Activated naive CD4-positive, alpha-beta T cell treated with anti-CD3 and anti-CD28 coated beads, Interleukin-2, amount 10 ng/mL, durations not matched to agents 7 days and 5 days (primary cell): ENCODE measurements around the gene GTF2H4.
A peak's percentile ranks its signal among the peaks of the same experiment; 100 is the strongest.

Source experiments
- CTCF ChIA-PET: fragments of 350-600 bp; sonication (Branson Sonifier 250); formaldehyde crosslinking; loops from one replicate; lab custom pipeline; 2021; ENCODE audit warnings: antibody characterized with exemption; lab: Charles Lee
- DNase-seq: peaks from one replicate; pipeline ENCODE4 v3.0.0-alpha.2; 2020
- H3K27ac Mint-ChIP-seq: one replicate; pipeline ENCODE4 v1.8.0; 2021; ENCODE audit warnings: mild to moderate bottlenecking, moderate library complexity, mixed read lengths
- H3K27me3 Mint-ChIP-seq: one replicate; pipeline ENCODE4 v1.8.0; 2021; ENCODE audit warnings: mild to moderate bottlenecking, mixed read lengths
- H3K36me3 Mint-ChIP-seq: one replicate; pipeline ENCODE4 v1.8.0; 2021; ENCODE audit warnings: mixed read lengths
- H3K4me1 Mint-ChIP-seq: one replicate; pipeline ENCODE4 v1.8.0; 2021; ENCODE audit warnings: mixed read lengths
- H3K4me3 Mint-ChIP-seq: one replicate; pipeline ENCODE4 v1.8.0; 2021; ENCODE audit warnings: mild to moderate bottlenecking, moderate library complexity, mixed read lengths
- H3K9me3 Mint-ChIP-seq: one replicate; pipeline ENCODE4 v1.8.0; 2021; ENCODE audit warnings: mixed read lengths

The GTF2H4 gene

DNA sequence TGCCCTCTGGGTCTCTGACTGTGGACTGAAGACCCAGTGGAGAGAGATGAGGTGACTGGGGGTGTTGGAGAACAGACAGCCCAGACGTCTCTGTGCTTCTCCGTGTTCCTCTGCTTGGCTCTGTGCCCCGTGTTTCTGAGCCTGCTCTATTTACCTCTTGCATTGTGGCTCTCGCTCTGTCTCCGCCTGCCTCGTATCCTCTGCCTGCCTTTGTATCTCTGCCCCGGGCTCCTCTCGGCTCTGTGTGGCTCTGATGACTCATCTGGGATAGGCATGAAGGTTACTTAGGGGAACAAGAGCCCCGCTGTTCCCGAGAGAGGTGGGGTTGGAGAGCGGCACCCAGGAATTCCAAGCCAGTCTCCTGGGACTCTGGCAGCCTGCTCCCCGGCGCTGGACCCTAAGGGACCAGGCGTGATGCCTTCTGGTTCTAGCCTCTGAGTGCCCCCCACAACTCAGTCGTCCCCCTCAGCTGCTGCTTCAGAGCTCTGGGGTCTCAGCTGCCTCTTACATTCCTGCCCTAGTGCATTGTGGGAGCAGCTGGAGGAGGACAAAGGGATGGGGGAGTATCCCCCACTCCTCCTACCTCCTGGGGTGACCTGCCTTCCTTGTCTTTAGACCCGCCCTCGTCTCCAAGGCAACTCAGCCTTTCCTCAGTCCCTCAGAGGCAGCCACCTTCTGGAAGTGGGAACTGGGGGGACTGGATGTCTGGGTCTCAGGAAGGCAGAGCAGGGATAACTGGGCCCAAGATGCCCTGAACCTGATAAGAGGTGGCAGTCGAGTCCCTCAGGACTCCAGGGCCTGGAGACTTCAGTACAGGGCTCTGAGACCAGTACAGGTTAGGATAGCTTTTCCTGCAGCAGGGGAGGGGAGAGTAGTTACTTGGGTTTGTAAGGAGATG, 21.8 kb upstream of the GTF2H4 start:
- H3K27ac Mint-ChIP-seq, result no peak overlapping the region
- peaks cover 31% of the 10 kb centered on the region for H3K4me1 Mint-ChIP-seq
- peak; percentile 35 for DNase-seq
- H3K27me3 Mint-ChIP-seq, result peaks cover 59% of the 10 kb centered on the region
- CTCF ChIA-PET, result interaction anchor here (11.6 kb wide), 1 partner anchor 54 kb away, joined by 174 read pairs; no protein-coding TSS in a partner anchor
- no peaks in the 10 kb centered on the region for H3K9me3 Mint-ChIP-seq
- H3K4me3 Mint-ChIP-seq, result peak overlapping the region; percentile 76
- no peaks in the 10 kb centered on the region for H3K36me3 Mint-ChIP-seq

DNA sequence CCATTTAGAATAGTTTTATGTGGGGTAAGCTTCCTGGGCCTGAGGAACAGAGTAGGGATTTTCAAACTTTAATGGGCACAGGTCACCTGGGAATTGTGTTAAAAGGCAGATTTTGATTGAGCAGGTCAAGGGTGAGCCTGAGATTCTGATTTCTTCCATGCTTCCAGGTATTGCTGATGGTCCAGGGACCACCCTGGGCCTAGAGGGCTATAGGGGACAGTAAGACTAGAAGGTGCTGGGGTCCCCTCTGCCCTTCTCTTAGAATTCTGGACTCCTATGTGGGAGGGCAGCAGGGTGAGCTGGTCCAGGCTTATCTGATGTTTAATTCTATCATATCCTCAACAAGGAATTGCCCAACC, 21.1 kb upstream of the GTF2H4 start:
- CTCF ChIA-PET, result no interaction called here
- no peak for DNase-seq
- Mint-ChIP-seq H3K4me1 (peaks cover 31% of the 10 kb centered on the region), H3K9me3 (no peaks in the 10 kb centered on the region), H3K4me3 (no peak overlapping the region), H3K27me3 (peaks cover 53% of the 10 kb centered on the region), H3K27ac (no peak overlapping the region), H3K36me3 (no peaks in the 10 kb centered on the region)

DNA sequence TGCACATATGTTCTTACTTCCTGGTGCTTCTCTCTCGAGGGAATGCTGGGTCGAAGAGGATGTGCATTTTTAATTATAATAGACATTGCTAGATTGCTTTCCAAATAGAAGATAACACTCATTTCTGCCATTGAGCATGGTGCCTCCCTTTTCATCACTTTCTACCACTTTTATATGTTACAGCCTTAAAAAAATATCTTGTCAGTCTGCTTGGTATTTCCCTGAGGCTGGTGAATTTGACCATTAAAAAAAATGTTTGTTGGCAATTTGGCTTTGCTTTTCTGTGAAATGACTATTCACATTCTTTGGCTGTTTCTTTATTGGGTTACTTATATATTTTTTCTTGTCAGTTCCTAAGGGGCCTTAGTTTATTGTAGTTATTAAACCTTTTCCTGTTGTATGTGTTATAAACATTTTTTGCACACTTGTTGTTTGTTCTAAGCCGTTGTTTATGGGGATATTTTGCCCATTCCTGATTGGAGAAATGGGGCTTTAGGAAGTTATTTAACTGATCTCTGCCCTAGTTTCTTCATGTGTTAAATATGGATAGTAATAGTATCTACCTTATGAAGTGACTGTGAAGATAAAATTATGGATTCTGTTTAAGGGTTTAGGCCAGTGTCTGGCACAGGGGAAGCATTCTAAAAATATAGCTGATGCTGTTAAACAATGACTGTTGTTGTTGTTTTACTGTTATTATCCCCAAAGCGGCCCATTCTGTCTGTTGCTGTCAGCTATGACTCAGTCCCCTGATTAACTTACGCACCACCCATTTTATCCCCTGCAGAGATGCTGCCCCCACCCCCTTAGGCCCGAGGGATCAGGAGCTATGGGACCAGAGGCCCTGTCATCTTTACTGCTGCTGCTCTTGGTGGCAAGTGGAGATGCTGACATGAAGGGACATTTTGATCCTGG, 19.8 kb upstream of the GTF2H4 start:
- H3K27me3 Mint-ChIP-seq, result peaks cover 40% of the 10 kb centered on the region
- H3K4me1 Mint-ChIP-seq, result peaks cover 27% of the 10 kb centered on the region
- no peak overlapping the region for H3K27ac Mint-ChIP-seq
- no peaks in the 10 kb centered on the region for H3K36me3 Mint-ChIP-seq
- no peak for DNase-seq
- H3K9me3 Mint-ChIP-seq, result no peaks in the 10 kb centered on the region
- CTCF ChIA-PET, result no interaction called here
- H3K4me3 Mint-ChIP-seq, result no peak overlapping the region

DNA sequence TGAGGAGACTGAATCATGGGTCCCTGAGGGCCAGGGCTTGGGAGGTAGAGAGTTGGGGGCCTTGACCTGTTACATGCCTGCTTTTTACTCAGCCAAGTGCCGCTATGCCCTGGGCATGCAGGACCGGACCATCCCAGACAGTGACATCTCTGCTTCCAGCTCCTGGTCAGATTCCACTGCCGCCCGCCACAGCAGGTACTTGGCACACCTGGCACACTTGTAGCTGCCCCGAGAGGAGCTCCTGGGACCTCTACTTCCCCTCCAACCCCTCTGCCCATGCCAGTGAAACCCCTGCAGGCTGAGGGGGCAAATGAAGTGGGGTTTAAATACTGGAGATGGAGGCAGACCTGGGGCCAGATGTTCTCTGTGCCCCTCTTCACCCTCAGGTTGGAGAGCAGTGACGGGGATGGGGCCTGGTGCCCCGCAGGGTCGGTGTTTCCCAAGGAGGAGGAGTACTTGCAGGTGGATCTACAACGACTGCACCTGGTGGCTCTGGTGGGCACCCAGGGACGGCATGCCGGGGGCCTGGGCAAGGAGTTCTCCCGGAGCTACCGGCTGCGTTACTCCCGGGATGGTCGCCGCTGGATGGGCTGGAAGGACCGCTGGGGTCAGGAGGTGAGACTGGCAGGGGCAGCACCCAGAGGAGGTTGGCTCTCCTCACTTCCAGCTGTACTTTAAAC, 19.1 kb upstream of the GTF2H4 start:
- CTCF ChIA-PET, result interaction anchor here (1.0 to 1.5 kb wide), 3 partner anchors 12 to 158 kb away, joined by 4 to 9 read pairs (median 4); no protein-coding TSS in a partner anchor
- no peak overlapping the region for H3K4me3 Mint-ChIP-seq
- H3K4me1 Mint-ChIP-seq, result peaks cover 21% of the 10 kb centered on the region
- DNase-seq, result no peak
- peaks cover 32% of the 10 kb centered on the region for H3K27me3 Mint-ChIP-seq
- no peaks in the 10 kb centered on the region for H3K36me3 Mint-ChIP-seq
- H3K27ac Mint-ChIP-seq, result no peak overlapping the region
- no peaks in the 10 kb centered on the region for H3K9me3 Mint-ChIP-seq

DNA sequence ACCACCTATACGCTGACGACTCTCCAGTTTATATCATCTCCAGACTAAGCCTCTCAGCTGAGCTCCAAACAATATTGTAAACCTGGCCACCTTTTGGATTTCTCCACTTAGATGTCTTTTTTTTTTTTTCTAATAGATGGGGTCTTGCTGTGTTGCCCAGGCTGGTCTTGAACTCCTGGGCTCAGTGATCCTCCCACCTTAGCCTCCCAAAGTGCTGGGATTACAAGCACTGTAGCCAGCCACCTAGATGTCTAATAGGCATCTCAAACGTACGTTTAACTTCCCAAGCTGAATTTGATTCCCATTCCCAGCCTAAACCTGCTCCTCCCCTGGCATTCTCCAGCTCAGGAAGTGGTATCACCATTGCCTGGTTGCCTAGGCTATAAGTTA, 18.5 kb upstream of the GTF2H4 start:
- Mint-ChIP-seq H3K4me1 (peaks cover 21% of the 10 kb centered on the region), H3K4me3 (no peak overlapping the region), H3K27ac (no peak overlapping the region), H3K36me3 (no peaks in the 10 kb centered on the region), H3K27me3 (peaks cover 32% of the 10 kb centered on the region), H3K9me3 (no peaks in the 10 kb centered on the region)
- CTCF ChIA-PET, result interaction anchor here (1.0 to 1.5 kb wide), 5 partner anchors 10 to 158 kb away, joined by 3 to 9 read pairs (median 4); no protein-coding TSS in a partner anchor
- DNase-seq, result no peak

DNA sequence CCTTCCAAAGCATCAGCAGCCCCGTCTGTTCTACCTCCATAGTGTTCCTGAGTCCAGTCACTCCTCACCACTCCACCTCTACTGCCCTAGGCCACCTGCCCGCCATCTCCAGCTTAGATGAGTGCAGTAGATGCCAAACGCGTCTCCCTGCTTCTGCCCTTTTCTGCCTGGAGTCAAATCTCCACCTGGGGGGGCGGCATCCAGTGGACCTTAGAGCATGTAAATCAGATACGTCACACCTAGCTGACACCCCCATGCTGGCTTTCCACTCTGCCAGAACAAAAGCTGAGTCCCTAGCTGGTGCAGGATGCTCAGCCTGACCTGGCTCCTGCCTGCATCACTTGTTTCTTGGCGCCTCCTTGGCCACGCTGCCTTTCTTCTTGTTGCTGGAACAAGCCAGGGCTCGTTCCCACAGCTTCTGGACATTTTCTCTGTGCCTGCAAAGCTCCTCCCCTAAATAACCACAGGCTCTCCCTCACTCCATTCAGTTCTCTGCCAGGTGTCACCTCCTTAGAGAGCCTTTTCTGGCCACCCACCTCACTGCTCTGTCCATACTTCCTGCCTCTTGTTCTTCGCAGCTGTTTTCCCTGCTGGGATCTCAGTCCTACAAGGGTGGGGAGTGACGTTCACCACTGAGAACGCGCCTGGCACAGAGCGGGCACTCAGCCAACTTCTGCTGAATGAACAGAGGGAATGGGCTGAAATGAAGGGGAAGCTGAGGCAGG, 17.9 kb upstream of the GTF2H4 start:
- Mint-ChIP-seq H3K27me3 (peaks cover 27% of the 10 kb centered on the region), H3K4me1 (peaks cover 16% of the 10 kb centered on the region), H3K36me3 (no peaks in the 10 kb centered on the region), H3K9me3 (no peaks in the 10 kb centered on the region), H3K27ac (peak overlapping the region; percentile 22), H3K4me3 (no peak overlapping the region)
- DNase-seq, result no peak
- CTCF ChIA-PET, result interaction anchor here (0.7 to 1.5 kb wide), 6 partner anchors 10 to 189 kb away, joined by 3 to 9 read pairs (median 4); no protein-coding TSS in a partner anchor

DNA sequence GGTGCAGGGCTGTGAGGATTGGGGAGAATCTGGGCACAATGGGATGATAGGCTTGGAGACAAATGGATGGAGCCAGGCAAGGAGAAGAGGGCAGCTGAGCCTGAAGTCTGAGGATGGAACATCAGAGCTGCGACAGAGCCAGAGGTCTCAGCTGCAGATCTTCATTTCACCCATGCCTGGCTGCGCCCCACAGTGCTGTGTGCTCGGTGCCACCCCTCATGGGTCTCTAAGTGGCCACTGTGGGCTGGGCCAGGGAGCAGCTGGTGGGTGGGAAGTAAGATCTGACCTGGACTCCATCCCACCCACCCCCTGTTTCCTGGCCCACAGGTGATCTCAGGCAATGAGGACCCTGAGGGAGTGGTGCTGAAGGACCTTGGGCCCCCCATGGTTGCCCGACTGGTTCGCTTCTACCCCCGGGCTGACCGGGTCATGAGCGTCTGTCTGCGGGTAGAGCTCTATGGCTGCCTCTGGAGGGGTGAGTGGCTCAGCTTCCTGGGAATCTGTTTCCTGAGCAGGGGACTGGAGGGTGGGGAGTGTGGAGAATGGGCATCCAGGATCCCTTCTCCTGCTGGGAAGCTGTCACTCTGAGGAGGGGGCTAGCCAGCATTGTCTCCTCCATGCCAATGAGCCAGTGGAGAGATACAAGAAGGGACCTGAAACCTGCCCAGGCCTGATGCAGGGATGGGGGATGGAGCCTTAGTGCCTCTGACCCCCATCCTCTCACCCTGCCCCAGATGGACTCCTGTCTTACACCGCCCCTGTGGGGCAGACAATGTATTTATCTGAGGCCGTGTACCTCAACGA, 17.2 kb upstream of the GTF2H4 start:
- no peaks in the 10 kb centered on the region for H3K36me3 Mint-ChIP-seq
- H3K27me3 Mint-ChIP-seq, result peaks cover 20% of the 10 kb centered on the region
- H3K27ac Mint-ChIP-seq, result no peak overlapping the region
- H3K4me1 Mint-ChIP-seq, result peaks cover 8% of the 10 kb centered on the region
- H3K4me3 Mint-ChIP-seq, result no peak overlapping the region
- CTCF ChIA-PET, result interaction anchor here (0.7 to 1.5 kb wide), 4 partner anchors 10 to 189 kb away, joined by 3 to 9 read pairs (median 4); no protein-coding TSS in a partner anchor
- no peaks in the 10 kb centered on the region for H3K9me3 Mint-ChIP-seq
- no peak for DNase-seq

DNA sequence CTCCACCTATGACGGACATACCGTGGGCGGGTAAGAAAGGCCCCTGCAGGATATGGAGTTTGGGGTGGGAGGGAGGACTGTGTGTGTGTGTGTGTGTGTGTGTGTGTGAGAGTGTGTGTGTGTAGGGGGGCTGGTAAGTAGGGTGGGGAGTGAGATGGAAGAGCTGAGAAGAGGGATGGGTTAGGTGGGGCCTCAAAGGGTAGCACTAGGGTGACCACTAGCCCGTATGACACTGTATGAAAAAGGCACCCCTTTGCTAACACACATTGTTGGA, 16.6 kb upstream of the GTF2H4 start:
- CTCF ChIA-PET, result no interaction called here
- no peak overlapping the region for H3K27ac Mint-ChIP-seq
- no peaks in the 10 kb centered on the region for H3K36me3 Mint-ChIP-seq
- no peak overlapping the region for H3K4me3 Mint-ChIP-seq
- H3K4me1 Mint-ChIP-seq, result peaks cover 4% of the 10 kb centered on the region
- H3K27me3 Mint-ChIP-seq, result peaks cover 14% of the 10 kb centered on the region
- no peaks in the 10 kb centered on the region for H3K9me3 Mint-ChIP-seq
- no peak for DNase-seq

DNA sequence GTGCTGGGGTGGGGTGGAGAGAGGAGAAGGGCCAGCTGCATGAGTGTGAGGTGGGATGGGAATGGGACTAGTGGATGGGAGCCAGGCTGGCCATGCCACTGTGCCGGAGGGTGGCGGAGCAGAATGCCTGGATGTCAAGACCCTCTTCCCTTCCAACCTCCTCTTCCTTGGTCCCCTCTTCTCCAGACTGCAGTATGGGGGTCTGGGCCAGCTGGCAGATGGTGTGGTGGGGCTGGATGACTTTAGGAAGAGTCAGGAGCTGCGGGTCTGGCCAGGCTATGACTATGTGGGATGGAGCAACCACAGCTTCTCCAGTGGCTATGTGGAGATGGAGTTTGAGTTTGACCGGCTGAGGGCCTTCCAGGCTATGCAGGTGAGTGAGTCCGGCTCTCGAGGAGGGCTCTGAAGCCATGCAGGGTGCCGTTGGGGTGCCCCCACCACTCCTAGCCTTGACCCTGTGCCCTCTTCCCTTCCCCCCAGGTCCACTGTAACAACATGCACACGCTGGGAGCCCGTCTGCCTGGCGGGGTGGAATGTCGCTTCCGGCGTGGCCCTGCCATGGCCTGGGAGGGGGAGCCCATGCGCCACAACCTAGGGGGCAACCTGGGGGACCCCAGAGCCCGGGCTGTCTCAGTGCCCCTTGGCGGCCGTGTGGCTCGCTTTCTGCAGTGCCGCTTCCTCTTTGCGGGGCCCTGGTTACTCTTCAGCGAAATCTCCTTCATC, 16.0 kb upstream of the GTF2H4 start:
- H3K27me3 Mint-ChIP-seq, result peaks cover 8% of the 10 kb centered on the region
- no peak for DNase-seq
- no peak overlapping the region for H3K4me3 Mint-ChIP-seq
- no peaks in the 10 kb centered on the region for H3K9me3 Mint-ChIP-seq
- no peaks in the 10 kb centered on the region for H3K4me1 Mint-ChIP-seq
- CTCF ChIA-PET, result no interaction called here
- H3K27ac Mint-ChIP-seq, result no peak overlapping the region
- H3K36me3 Mint-ChIP-seq, result no peaks in the 10 kb centered on the region

DNA sequence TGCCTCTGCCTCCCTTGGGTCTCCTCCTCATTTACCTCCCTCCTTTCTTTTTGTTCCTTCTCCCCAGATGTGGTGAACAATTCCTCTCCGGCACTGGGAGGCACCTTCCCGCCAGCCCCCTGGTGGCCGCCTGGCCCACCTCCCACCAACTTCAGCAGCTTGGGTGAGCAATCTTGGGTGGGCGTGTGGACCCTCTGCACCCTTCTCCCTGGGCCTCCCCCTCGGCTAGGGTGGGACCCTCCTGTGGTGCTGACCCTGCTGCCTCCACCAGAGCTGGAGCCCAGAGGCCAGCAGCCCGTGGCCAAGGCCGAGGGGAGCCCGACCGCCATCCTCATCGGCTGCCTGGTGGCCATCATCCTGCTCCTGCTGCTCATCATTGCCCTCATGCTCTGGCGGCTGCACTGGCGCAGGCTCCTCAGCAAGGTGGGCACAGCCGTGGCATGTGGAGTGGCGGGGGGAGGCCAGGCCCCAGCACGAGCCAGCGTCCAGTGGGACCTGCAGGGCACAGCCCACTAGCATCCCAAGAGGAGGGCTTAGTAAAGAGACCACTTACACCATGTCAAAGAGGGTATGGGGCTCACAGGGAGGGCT, 14.9 kb upstream of the GTF2H4 start:
- no peak for DNase-seq
- Mint-ChIP-seq H3K9me3 (no peaks in the 10 kb centered on the region), H3K27ac (no peak overlapping the region), H3K27me3 (peaks cover 8% of the 10 kb centered on the region), H3K4me3 (no peak overlapping the region), H3K36me3 (no peaks in the 10 kb centered on the region), H3K4me1 (no peaks in the 10 kb centered on the region)
- CTCF ChIA-PET, result no interaction called here

DNA sequence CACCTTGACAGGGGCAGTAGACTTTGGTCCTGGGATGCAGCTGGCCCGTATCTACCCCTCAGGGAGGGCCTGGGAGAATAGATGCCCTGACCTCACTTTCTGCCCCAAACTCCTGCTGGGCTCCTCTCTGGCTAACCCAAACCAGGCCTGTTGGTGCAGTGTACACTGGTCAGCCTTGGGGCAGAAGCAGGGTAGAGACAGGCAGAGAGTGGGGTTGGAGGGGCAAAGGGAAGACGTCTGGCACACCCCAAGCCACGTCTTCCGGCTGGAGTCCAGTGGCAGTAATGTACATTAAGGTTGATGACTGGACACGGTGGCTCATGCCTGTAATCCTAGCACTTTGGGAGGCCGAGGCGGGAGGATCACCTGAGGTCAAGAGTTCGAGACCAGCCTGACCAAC, 14.3 kb upstream of the GTF2H4 start:
- CTCF ChIA-PET, result interaction anchor here (0.6 kb wide), 1 partner anchor 67 kb away, joined by 3 read pairs; no protein-coding TSS in a partner anchor
- Mint-ChIP-seq H3K27me3 (peaks cover 10% of the 10 kb centered on the region), H3K36me3 (no peaks in the 10 kb centered on the region), H3K9me3 (no peaks in the 10 kb centered on the region), H3K4me3 (no peak overlapping the region), H3K4me1 (no peaks in the 10 kb centered on the region), H3K27ac (no peak overlapping the region)
- no peak for DNase-seq

DNA sequence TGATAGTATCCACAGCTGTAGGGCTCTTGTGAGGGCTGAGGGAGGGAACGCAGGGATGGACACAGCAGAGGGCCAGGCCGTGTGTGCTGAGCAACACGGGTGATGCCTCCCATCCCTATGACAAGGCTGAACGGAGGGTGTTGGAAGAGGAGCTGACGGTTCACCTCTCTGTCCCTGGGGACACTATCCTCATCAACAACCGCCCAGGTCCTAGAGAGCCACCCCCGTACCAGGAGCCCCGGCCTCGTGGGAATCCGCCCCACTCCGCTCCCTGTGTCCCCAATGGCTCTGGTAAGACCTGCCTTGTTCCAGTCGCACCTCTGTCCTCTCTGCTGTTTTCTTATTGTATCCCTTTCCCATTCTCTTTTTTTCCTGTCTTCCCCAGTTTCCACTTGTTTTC, 13.6 kb upstream of the GTF2H4 start:
- CTCF ChIA-PET, result interaction anchor here (0.6 kb wide), 1 partner anchor 66 kb away, joined by 3 read pairs; no protein-coding TSS in a partner anchor
- no peaks in the 10 kb centered on the region for H3K36me3 Mint-ChIP-seq

More for the DNA sequence above, 13.6 kb upstream of the GTF2H4 start:
- DNase-seq, result no peak
- H3K27ac Mint-ChIP-seq, result no peak overlapping the region
- peaks cover 12% of the 10 kb centered on the region for H3K27me3 Mint-ChIP-seq
- H3K4me3 Mint-ChIP-seq, result no peak overlapping the region
- H3K9me3 Mint-ChIP-seq, result no peaks in the 10 kb centered on the region
- no peaks in the 10 kb centered on the region for H3K4me1 Mint-ChIP-seq
